HK-2 (cell line): Measurements from ENCODE around the gene MYO10.

Source experiments
- DNase-seq: peaks from one replicate; pipeline ENCODE4 v3.0.0-alpha.2; 2018; ENCODE audit not compliant: unreplicated experiment

The MYO10 gene

GRCh38 chr5:16812448-16812847, 123.6 kb downstream of the MYO10 start:
- no peak for DNase-seq

GRCh38 chr5:16810208-16810854, 125.8 kb downstream of the MYO10 start:
- no peak for DNase-seq

GRCh38 chr5:16809395-16810207, 126.5 kb downstream of the MYO10 start:
- DNase-seq: no peak

GRCh38 chr5:16809010-16809394, 127.1 kb downstream of the MYO10 start:
- DNase-seq: no peak

- DNase-seq: no peak
These were observed 128.1 kb downstream of the MYO10 start for GRCh38 chr5:16808021-16808420.

- DNase-seq: no peak
These were observed 128.6 kb downstream of the MYO10 start for GRCh38 chr5:16807547-16807864.

- DNase-seq: no peak
These were observed 129.2 kb downstream of the MYO10 start for GRCh38 chr5:16806711-16807546.

- DNase-seq: no peak
These were observed 130.6 kb downstream of the MYO10 start for GRCh38 chr5:16805486-16805885.

GRCh38 chr5:16803831-16804230, 132.3 kb downstream of the MYO10 start:
- DNase-seq: no peak

- DNase-seq: no peak
These were observed 135.6 kb downstream of the MYO10 start for GRCh38 chr5:16800477-16800876.

GRCh38 chr5:16799796-16800195, 136.3 kb downstream of the MYO10 start:
- no peak for DNase-seq

- DNase-seq: no peak
These were observed 138.1 kb downstream of the MYO10 start for GRCh38 chr5:16797951-16798350.

- DNase-seq: no peak
These were observed 141.7 kb downstream of the MYO10 start for GRCh38 chr5:16794269-16794913.

GRCh38 chr5:16792598-16793275, 143.4 kb downstream of the MYO10 start:
- DNase-seq: no peak

- no peak for DNase-seq
These were observed 144.0 kb downstream of the MYO10 start for GRCh38 chr5:16791904-16792597.

- peak; percentile 20 for DNase-seq
These were observed 144.9 kb downstream of the MYO10 start for GRCh38 chr5:16791036-16791705.

GRCh38 chr5:16788957-16789356, 147.1 kb downstream of the MYO10 start:
- no peak for DNase-seq

- no peak for DNase-seq
These were observed 148.8 kb downstream of the MYO10 start for GRCh38 chr5:16787278-16787677.

GRCh38 chr5:16784843-16785791, 151.0 kb downstream of the MYO10 start:
- no peak for DNase-seq
